Activated T-cell treated with anti-CD3 and anti-CD28 coated beads, Interleukin-2, amount 50 U/mL, for 24 hours (primary cell): ENCODE measurements around the gene MRPS18B.
"Not testable (repeated sequence)": the region's sequence is repeated elsewhere in the genome, so short reads cannot be mapped to it uniquely, and the experiment has no call there.

Experiments
- DNase-seq: peaks from one replicate; pipeline ENCODE4 v3.0.0-alpha.2; 2020
- H3K27ac Mint-ChIP-seq: 2 replicates; pipeline ENCODE4 v1.8.0; 2020; ENCODE audit warnings: mild to moderate bottlenecking, mixed read lengths
- H3K27me3 Mint-ChIP-seq: 2 replicates; pipeline ENCODE4 v1.8.0; 2020; ENCODE audit warnings: mixed read lengths
- H3K36me3 Mint-ChIP-seq: 2 replicates; pipeline ENCODE4 v1.8.0; 2020; ENCODE audit warnings: low read depth, mixed read lengths
- H3K4me1 Mint-ChIP-seq: 2 replicates; pipeline ENCODE4 v1.8.0; 2020; ENCODE audit warnings: low read depth, mixed read lengths
- H3K4me3 Mint-ChIP-seq: 2 replicates; pipeline ENCODE4 v1.8.0; 2020; ENCODE audit warnings: mild to moderate bottlenecking, moderate library complexity, mixed read lengths
- H3K9me3 Mint-ChIP-seq: 2 replicates; pipeline ENCODE4 v1.8.0; 2020; ENCODE audit warnings: mixed read lengths

The MRPS18B gene

GRCh38 chr6:30597315-30598144 is 20.1 kb upstream of the MRPS18B start:
- H3K4me1 Mint-ChIP-seq: peaks cover 11% of the 10 kb centered on the region
- peak overlapping the region; percentile 68 for H3K27ac Mint-ChIP-seq
- not testable (repeated sequence) for H3K27me3 Mint-ChIP-seq, H3K9me3 Mint-ChIP-seq, H3K4me3 Mint-ChIP-seq
- DNase-seq: peak; percentile 81
- H3K36me3 Mint-ChIP-seq: peaks cover 86% of the 10 kb centered on the region

- H3K9me3 Mint-ChIP-seq: no peaks in the 10 kb centered on the region
- H3K36me3 Mint-ChIP-seq: peaks cover 88% of the 10 kb centered on the region
- H3K4me1 Mint-ChIP-seq: peaks cover 20% of the 10 kb centered on the region
- no peak for DNase-seq
- no peaks in the 10 kb centered on the region for H3K27me3 Mint-ChIP-seq
- peak overlapping the region; percentile 67 for H3K27ac Mint-ChIP-seq
- H3K4me3 Mint-ChIP-seq: no peak overlapping the region
These were observed 18.6 kb upstream of the MRPS18B start for GRCh38 chr6:30598912-30599624.

- Mint-ChIP-seq H3K36me3 (peaks cover 88% of the 10 kb centered on the region), H3K27ac (peak overlapping the region; percentile 57), H3K27me3 (no peaks in the 10 kb centered on the region), H3K4me1 (peaks cover 23% of the 10 kb centered on the region), H3K9me3 (no peaks in the 10 kb centered on the region), H3K4me3 (no peak overlapping the region)
- DNase-seq: no peak
These were observed 17.9 kb upstream of the MRPS18B start for GRCh38 chr6:30599625-30600324.

- Mint-ChIP-seq H3K27ac (peak overlapping the region; percentile 57), H3K4me3 (no peak overlapping the region), H3K27me3 (no peaks in the 10 kb centered on the region), H3K36me3 (peaks cover 88% of the 10 kb centered on the region), H3K9me3 (no peaks in the 10 kb centered on the region), H3K4me1 (peaks cover 21% of the 10 kb centered on the region)
- DNase-seq: no peak
These were observed 17.1 kb upstream of the MRPS18B start for GRCh38 chr6:30600451-30600961.

GRCh38 chr6:30601436-30601814 is 16.2 kb upstream of the MRPS18B start:
- no peak for DNase-seq
- Mint-ChIP-seq H3K27ac (peak overlapping the region; percentile 78), H3K4me1 (peaks cover 27% of the 10 kb centered on the region), H3K27me3 (no peaks in the 10 kb centered on the region), H3K9me3 (no peaks in the 10 kb centered on the region), H3K4me3 (no peak overlapping the region), H3K36me3 (peaks cover 95% of the 10 kb centered on the region)

- Mint-ChIP-seq H3K4me3 (no peak overlapping the region), H3K36me3 (peaks cover 95% of the 10 kb centered on the region), H3K4me1 (peaks cover 29% of the 10 kb centered on the region), H3K27ac (peak overlapping the region; percentile 78), H3K9me3 (no peaks in the 10 kb centered on the region), H3K27me3 (no peaks in the 10 kb centered on the region)
- DNase-seq: no peak
These were observed 15.6 kb upstream of the MRPS18B start for GRCh38 chr6:30601815-30602641.

- Mint-ChIP-seq H3K9me3 (no peaks in the 10 kb centered on the region), H3K27me3 (no peaks in the 10 kb centered on the region), H3K36me3 (peaks cover 99% of the 10 kb centered on the region), H3K27ac (peak overlapping the region; percentile 50), H3K4me3 (no peak overlapping the region), H3K4me1 (peaks cover 33% of the 10 kb centered on the region)
- no peak for DNase-seq
These were observed 13.7 kb upstream of the MRPS18B start for GRCh38 chr6:30603961-30604360.

GRCh38 chr6:30610065-30610464 is 7.6 kb upstream of the MRPS18B start:
- Mint-ChIP-seq H3K27me3 (no peaks in the 10 kb centered on the region), H3K36me3 (peaks cover 98% of the 10 kb centered on the region), H3K4me1 (peaks cover 77% of the 10 kb centered on the region), H3K4me3 (no peak overlapping the region), H3K9me3 (no peaks in the 10 kb centered on the region), H3K27ac (peak overlapping the region; percentile 80)
- DNase-seq: no peak

GRCh38 chr6:30611150-30611855 is 6.3 kb upstream of the MRPS18B start:
- no peaks in the 10 kb centered on the region for H3K9me3 Mint-ChIP-seq
- no peak for DNase-seq
- H3K4me1 Mint-ChIP-seq: peaks cover 73% of the 10 kb centered on the region
- no peak overlapping the region for H3K4me3 Mint-ChIP-seq
- H3K27me3 Mint-ChIP-seq: no peaks in the 10 kb centered on the region
- H3K27ac Mint-ChIP-seq: peak overlapping the region; percentile 80
- H3K36me3 Mint-ChIP-seq: peaks cover 98% of the 10 kb centered on the region

GRCh38 chr6:30611856-30612194 is 5.8 kb upstream of the MRPS18B start:
- Mint-ChIP-seq H3K9me3 (no peaks in the 10 kb centered on the region), H3K27ac (peak overlapping the region; percentile 80), H3K36me3 (peaks cover 98% of the 10 kb centered on the region), H3K27me3 (no peaks in the 10 kb centered on the region), H3K4me3 (no peak overlapping the region), H3K4me1 (peaks cover 70% of the 10 kb centered on the region)
- DNase-seq: no peak

GRCh38 chr6:30612213-30612612 is 5.4 kb upstream of the MRPS18B start:
- H3K9me3 Mint-ChIP-seq: no peaks in the 10 kb centered on the region
- no peaks in the 10 kb centered on the region for H3K27me3 Mint-ChIP-seq
- no peak for DNase-seq
- peaks cover 99% of the 10 kb centered on the region for H3K36me3 Mint-ChIP-seq
- peaks cover 70% of the 10 kb centered on the region for H3K4me1 Mint-ChIP-seq
- H3K4me3 Mint-ChIP-seq: no peak overlapping the region
- peak overlapping the region; percentile 80 for H3K27ac Mint-ChIP-seq

- Mint-ChIP-seq H3K36me3 (peaks cover 97% of the 10 kb centered on the region), H3K4me3 (peak overlapping the region; percentile 93), H3K9me3 (no peaks in the 10 kb centered on the region)
These were observed 4.9 kb upstream of the MRPS18B start for GRCh38 chr6:30612687-30613248.

GRCh38 chr6:30613251-30614043 is 4.2 kb upstream of the MRPS18B start:
- Mint-ChIP-seq H3K27me3 (no peaks in the 10 kb centered on the region), H3K4me3 (peak overlapping the region; percentile 93), H3K36me3 (peaks cover 96% of the 10 kb centered on the region), H3K27ac (peak overlapping the region; percentile 99), H3K4me1 (peaks cover 64% of the 10 kb centered on the region), H3K9me3 (no peaks in the 10 kb centered on the region)
- no peak for DNase-seq

More at GRCh38 chr6:30612687-30613248, 4.9 kb upstream of the MRPS18B start:
- peak overlapping the region; percentile 99 for H3K27ac Mint-ChIP-seq
- no peak for DNase-seq
- H3K27me3 Mint-ChIP-seq: no peaks in the 10 kb centered on the region
- peaks cover 65% of the 10 kb centered on the region for H3K4me1 Mint-ChIP-seq
